Stimulated activated CD4-positive, alpha-beta T cell treated with anti-CD3 and anti-CD28 coated beads, Interleukin-1b, Interleukin-23, amount 100 ng/mL, for 4 hours (primary cell): Measurements from ENCODE around the gene RPL26.
A peak's percentile ranks its signal among the peaks of the same experiment; 100 is the strongest.

Experiments
- DNase-seq, 2 donors: peaks; one replicate each; pipeline ENCODE4 v3.0.0-alpha.2; 2020; ENCODE audit warnings: low read depth in 2 of 2

Gene RPL26

DNA sequence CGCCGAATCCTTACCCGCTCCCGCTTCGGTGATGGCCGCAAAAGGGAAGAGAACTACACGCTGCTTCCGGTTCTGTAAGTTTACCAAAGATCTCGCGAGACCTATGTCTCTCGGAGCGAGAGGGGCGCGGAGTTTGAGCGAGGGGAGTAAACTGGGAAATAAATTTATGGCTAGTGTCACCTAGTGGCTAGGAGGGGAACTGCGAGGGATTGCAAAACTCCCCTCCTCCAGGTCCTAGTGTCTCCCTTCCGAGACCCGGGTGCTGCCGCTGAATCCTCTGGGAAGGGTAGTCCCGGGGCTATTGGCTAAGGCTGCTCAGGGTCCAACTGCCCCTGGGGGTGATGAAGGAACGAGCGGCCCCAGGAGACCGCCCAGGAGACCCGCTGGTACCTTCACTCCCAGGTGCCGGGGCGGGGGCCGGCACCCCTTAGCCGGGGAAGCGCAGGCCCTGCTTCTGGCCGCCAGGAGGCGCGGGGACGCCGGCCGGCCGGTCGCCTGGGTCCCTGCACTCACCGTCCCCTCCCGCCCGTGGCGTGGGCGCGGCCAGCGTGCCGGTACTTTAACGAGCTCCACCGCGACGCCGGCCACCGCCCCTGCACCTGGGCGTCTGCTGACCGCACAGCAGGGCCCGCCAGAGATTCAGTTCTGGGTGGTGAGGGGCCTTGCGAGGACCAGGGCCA, at the start of gene RPL26:
TSS of gene RPL26 (minus strand) at position 51 of the 680 bp plus-strand sequence. CDS start 883 bp downstream, outside the sequence.
- peak; percentile 87 to 91 for DNase-seq

DNA sequence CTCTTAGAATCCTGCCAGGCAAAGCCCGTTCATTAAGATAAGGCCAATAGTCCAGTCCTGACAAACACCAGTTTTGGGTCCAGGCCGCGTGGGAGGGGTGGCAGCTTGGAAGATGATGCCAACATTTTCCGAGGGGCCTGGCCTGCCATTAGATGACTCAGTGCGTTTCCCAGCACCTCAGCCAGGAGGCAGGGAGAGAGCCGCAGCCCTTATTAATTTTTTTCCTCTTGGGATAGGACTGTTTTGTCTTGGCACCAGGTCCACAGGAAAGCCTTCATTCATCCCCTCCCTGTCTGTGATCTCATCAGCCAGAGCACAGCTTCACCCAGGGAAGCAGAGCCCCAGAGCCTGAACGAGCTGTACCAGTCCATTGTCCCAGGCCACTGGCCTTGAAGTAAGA, 48.0 kb upstream of the RPL26 start:
- no peak for DNase-seq

DNA sequence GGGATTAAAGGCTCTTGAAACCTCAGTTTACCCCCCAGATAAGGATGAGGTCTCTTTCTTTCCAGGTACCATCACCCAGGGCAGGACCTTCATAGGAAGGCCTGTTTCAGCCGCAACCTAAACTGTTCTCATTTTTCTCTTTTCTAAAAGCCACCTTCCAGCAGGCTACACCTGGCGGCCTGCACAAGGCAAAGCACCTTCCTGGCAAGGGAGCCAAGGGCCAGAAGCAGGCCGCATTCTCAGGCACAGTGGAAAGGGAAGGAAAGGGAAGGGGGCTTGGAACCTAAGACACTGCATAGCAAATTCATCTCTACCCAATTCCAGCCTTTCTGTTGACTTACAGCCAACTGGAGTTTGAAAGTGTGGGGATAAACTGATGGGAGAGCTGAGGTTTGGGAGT, 43.8 kb upstream of the RPL26 start:
- DNase-seq = no peak

DNA sequence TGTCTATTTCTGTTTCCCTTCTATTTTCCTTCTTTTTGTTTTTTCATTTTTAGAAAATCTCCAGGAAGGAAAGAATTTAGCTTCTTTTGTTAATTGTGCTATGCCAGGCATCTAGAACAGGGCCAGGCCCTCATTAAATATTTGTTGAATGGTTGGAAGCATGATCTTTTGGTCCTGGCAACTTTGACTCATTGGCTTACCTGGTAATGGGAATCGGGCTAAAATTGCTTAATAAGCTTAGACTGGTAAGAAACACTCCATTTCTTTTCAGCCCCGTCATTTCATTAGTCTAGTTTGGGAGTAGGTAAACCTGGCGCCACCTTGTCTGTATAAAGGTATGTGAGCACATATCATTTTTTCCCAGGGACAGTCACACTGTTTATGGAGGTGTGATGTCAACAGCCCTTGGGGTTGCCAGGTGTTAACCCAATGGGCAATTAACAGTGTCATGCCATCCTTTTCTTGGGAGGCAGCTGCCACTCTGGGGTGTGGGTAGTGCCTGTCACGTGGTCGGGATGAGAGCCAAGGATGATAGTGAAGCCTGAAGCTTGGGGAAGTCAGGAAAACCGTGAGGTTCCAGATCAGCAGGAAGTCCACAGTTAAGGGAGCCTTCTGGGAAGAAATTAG, 43.2 kb upstream of the RPL26 start:
- no peak for DNase-seq

DNA sequence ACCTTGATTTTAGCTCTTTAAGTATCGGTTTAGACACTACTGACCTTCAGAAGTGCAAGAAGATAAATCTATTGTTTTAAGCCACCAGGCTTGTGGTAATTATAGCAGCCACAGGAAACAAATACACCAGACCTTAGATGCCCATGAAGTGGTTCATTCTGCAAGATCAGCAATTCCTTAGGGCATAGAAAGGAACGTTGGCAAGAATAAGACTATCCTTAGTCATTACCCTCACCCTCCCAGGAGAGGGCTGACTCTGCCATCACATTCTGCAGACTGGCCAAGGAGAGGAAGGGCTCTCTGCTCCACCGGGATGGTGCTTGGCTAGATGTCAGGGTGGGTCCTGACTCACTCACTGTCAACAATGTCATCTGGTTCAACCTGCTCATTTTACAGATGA, 38.6 kb upstream of the RPL26 start:
- no peak for DNase-seq

DNA sequence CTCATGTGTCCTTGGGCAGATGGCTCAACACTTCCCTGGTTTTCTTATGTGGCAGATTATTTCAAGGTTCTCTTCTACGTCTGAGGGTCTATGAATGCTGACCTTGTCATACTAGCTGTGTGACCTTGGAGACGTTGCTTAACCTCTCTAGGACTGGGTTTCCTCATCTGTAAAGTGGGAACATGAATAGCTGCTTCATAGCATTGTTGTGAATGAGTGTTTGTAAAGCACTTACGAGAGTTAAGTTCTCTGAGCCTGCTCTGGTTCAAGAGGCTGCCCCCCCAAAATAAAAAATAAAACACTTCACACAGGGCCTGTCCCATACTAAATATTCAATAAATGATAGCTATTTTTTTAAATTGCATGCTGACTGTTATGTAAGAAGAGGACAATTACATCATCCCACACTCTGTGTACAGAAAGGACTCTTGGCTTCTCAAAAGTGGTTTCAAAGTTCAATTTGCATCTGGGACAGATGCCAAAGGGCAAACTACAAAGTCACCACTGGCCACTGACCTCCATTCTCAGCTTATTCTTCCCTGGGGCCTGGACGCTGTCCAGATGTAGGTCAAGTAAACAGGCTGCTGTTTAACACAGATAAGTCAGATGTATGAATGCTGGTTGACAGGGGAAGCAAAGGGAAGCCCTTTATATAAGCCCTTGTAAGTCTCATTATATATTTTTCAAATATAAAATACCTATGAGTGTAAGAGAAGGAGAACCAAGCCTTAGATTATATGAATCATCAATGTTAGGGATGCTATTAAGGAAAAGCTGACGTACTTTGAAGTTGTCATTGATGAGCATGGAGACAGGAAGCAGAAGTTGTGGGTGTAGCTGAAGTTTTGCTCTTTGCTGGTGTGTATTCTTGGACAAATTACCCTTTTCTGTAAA, 37.3 kb upstream of the RPL26 start:
- DNase-seq = no peak

DNA sequence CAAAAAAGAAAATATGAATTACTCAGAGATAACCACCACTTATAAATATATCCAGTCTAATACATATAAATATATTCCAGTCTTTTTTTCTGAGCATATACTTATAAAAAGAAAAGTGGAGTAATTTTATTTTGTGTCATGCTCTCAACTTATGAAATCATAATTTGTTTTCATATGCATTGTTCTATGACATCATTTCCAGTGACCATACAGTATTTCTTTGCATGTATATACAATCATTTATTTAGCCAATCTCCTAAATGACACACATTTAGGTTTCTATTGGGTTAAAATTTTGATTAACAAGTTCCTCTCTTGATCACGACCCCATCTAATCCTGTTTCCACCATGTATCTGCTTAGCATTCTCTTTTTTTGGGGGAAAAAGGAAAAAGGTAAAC, 36.3 kb upstream of the RPL26 start:
- no peak for DNase-seq

DNA sequence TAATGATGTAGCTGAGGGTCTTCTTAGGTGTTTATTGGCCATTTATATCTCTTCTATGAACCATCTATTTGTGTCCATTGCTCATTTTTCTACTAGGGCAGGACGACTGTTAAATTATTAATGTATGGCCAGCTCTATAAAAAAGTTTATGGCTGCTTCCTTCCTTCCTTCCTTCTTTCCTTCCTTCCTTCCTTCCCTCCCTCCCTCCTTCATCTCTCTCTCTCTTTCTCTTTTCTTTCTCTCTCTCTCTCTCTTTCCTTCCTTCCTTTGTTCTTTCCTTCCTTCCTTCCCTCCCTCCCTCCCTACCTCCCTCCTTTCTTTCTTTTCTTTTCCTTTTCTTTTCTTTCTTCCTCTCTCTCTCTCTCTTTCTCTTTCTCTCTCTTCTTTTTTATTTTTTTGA, 35.5 kb upstream of the RPL26 start:
- no peak for DNase-seq

DNA sequence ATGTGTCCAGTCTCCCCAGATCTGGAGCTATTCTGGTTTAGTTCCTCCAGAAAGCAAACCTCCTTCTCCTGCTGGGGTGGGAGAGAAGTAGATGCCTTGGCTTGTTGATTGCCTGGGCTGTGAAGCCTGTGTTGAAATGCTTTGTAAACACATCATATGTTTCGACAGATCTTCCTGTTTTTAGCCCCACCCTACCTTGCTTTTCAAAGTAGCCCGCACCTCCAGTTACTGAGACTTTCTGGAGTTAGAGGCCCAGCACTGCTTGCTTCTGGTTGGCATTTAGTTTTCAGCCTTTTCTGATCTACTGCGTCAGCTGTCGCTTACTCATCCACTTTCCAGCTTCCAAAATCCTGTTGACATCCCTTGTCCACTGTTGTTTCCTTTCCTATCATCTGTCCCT, 34.8 kb upstream of the RPL26 start:
- DNase-seq = no peak

DNA sequence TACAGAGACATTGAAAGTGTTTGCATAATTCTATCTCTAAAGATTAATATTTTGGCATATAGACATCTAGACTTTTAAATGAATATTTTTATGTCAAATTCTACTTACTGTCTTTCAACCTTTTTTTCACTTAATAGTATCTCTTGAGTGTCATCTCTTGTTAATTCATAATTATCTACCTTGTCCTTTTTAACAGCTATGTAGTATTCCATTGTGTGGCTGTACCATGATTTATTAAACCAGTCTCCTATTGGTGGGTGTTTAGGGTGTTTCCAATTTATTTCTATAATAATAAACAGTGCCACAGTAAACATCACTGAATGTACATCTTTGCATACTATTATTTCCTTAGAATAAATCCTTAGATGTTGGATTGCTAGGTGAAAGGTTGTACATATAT, 30.9 kb upstream of the RPL26 start:
- no peak for DNase-seq

DNA sequence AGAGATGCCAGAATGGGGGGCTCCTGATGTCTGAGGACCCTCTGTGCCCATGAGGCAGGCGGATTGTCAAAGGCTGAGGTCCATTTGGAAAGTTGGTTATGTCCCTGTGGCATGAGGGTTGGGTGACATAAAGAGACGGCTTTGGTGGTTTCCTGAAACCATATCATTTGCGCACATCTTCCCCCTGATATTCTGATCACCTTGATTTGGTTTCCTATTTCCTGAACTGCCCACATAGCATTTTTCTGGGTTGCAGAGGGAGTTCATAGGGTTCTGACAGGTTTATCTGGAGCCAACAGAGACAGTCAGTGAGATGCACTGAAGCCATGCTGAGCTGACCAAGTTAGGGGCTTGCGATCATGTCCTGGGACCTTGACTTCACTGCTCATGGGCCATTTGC, 30.3 kb upstream of the RPL26 start:
- no peak for DNase-seq

DNA sequence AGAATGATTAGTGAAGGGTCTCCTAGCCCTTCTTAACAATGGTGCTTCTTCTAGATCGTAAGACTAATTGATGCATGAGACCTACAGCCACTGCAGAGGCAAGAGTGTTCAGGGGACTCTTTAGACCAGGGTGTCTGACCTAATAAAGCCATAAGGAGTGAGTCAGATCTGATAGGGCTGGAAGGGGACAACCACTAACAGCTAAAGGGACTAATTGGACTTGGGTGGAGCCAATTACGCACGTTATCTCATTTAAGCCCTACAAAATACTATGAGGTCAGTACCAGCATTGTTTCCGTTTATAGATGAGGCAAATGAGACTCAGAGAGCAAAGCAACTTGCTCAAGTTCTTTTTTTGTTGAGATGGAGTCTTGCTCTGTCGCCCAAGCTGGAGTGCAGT, 29.1 kb upstream of the RPL26 start:
- no peak for DNase-seq

DNA sequence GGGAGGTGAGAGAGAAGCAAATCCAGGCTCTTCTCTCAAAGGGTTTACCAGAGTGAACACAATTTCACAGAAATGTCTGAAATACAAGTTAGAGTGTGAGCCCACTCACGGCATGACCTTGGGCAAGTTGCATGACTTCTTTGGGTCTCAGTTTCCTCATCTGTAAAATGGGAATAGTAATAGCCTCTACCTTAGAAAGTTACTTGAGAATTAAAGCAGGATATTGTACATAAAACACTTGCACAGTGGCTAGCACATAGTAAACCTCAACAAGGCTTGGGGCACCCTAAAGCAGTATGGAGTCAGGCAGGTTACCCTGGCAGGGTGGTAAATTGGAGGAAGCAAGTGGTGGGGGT, 27.9 kb upstream of the RPL26 start:
- DNase-seq = no peak

DNA sequence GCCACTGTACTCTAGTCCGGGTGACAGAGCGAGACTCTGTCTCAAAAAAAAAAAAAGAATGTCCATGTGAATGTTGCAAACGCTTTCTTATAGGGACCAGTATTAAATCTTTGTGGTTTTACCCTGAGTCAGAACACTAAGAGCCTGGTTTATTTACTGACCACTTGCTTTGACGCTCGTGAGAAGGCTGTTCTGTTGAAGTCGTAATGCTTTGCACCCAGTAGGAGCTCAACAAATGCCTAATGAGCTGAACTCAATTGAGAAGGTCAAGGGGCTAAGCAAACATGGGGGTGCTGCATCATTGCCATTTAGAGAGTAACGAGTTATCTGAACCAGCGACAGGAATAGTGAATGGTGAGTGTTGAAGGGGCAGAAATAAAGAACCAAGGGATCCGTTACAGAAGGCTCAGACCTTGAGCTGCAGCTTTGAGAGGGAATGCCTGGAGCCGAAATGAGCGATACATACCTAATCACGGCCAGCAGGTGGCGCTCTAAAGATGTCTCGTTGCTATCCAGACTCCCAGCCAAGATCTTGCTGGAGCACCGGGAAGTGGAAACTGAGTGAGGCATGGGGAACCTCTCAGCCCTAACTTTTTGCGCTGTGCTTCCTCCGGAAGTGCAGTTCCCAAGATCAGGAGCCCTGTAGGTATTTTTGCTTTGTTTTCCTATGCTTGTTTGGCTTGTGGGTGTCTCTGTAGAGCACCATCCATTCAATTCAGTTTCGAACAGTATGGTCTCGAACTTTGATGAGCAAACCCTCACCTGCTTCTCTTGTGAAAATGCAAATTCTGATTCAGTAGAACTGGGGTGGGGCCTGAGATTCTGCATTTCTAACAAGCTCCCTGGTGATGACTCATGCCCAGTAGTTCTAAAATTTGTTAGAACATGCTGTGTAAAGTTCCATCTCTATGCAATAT, 27.2 kb upstream of the RPL26 start:
- DNase-seq = peak; percentile 73 to 75

DNA sequence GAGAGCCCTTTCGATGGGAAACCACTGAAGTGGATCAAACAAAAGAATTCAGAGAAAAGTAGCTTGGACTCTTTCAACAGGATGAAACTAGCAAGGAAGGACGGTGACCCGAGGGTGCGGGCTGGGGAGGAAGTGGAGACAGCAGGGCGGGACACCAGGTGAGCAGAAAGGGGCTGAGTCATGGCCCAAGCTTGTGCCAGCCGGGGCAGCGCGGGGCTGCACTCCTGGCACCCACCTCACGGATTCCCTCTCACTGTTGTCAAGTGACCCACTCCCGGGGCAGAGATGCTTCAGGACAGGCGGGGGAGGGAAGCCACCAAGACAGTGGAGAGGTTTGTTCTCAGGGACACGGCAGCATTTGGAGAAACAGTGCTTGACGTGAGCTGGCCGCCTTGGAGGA, 25.4 kb upstream of the RPL26 start:
- no peak for DNase-seq

DNA sequence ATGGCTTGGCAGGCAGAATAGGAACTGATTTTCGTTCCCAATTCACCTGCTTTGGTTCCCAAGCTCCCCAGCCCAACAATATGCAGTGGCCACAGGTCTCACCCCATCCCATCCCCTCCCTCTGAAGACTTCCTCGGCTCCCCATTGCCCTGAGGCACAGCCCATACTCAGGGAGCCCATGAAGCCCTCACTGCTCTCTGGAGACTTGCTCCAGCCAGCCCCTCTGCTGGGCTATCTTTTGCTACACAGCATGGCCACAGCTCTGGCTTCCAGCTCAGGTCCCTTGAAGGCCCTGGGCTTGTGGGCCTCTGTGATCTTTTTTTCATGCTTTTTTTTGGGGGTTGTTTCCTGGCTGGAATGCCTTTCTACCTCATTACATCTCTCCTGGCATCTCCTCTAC, 23.2 kb upstream of the RPL26 start:
- no peak for DNase-seq

DNA sequence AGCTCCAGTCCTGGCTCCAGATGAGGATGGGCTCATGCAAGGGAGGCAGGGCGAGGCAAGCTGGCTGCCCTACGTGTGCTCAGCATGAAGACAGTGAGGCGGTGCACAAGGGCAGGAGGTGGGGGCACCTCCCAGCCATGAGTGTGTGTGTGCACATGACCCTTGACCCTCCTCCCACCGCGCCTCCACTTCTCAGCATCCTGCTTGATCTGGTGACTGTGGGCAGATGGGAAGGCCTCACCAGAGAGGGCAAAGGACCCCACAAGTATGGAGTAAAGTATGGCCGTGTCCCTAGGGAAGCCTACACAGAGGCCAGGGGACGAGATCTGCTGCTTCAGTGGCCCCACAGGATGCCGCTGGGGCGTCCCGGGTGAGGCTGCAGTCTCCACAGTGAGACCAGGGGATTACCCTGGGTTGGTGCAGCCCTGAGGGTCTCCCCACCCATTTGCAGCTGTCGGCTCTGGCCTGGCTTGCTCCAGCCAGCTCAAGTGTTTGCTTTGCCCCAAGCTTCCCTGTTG, 22.6 kb upstream of the RPL26 start:
- DNase-seq = no peak

DNA sequence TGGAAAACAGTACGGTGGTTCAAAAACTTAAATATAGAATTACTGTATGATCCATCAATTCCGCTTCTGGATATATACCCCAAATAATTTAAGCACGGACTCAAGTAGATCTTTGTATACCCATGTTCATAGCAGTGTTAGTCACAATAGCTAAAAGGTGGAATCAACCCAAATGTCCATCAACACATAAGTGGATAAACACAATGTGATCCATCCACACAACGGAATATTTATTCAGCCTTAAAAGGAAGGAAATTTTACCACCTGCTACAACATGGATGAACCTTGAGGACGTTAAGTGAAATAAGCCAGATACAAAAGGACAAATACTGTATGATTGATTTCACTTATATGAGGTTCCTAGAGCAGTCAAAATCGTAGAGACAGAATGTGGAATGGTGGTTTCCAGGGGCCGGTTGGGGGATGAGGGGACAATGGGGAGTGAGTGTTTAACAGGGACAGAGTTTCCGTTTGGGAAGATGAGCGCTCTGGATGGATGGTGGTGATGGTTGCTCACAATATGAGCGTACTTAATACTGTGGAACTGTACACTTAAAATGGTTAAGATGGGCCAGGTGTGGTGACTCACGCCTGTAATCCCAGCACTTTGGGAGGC, 20.0 kb upstream of the RPL26 start:
- DNase-seq = no peak

DNA sequence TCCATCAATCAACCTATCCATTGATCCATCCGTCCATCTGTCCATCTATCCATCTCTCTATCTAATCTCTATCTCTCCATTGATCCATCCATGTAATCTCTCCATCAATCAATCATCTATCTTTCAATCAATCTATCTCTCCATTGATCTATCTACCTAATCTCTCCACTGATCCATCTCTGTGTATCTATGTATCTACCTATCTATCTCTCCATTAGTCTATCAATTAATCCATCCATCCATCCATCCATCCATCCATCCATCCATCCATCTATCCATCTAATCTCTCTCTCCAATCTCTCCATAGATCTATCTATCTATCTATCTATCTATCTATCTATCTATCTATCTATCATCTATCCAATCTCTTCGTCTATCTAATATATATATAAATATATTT, 18.1 kb upstream of the RPL26 start:
- DNase-seq = no peak

DNA sequence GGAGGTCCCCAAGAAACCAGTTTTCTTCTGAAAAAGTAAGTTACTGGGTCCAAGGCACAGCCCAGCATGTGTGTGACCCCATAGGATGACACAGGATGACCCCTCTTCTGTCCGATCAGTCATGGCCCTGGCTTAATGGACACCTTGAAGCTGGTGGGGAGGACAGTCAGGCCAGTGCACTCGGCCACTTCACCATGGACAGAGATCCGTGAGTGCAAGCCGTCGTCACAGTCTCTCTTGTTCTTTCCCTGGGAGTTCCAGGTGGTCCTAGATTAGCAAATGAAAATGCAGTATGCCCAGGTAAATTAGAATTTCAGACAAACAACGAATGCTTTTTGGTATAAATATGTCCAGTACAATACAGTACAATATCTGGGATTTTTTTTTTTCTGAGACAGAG, 16.0 kb upstream of the RPL26 start:
- no peak for DNase-seq

DNA sequence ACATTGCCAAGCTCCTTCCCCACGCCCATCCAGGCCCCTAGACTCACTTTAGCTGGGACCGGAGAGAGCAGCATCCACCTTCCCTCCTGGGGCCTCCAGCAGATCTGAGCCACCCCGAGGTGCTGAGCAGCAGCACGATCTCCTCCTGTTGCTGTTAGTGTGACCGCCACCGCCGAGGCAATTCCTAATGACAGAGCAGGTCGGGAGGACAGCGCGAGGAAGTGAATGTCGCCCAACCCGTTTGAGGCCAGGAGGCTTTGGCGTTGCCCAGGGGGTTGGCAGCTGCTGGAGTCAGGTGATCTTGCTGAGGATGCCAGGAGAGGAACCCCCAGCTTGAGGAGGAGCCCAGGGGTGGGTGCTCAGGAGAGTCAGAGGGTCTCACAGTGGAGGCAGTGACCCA, 14.6 kb upstream of the RPL26 start, which contains the start of gene RNF222:
TSS of gene RNF222 (minus strand) at position 192 of the 400 bp plus-strand sequence. CDS start 4,366 bp downstream, outside the sequence.
- DNase-seq = no peak
